T-helper 9 cell (primary cell): Measurements from ENCODE around the gene TAF8.
"Not testable (repeated sequence)": the region's sequence is repeated elsewhere in the genome, so short reads cannot be mapped to it uniquely, and the experiment has no call there.

Experiments used
- DNase-seq: peaks from one replicate; pipeline ENCODE4 v3.0.0-alpha.2; 2020

The TAF8 gene

DNA sequence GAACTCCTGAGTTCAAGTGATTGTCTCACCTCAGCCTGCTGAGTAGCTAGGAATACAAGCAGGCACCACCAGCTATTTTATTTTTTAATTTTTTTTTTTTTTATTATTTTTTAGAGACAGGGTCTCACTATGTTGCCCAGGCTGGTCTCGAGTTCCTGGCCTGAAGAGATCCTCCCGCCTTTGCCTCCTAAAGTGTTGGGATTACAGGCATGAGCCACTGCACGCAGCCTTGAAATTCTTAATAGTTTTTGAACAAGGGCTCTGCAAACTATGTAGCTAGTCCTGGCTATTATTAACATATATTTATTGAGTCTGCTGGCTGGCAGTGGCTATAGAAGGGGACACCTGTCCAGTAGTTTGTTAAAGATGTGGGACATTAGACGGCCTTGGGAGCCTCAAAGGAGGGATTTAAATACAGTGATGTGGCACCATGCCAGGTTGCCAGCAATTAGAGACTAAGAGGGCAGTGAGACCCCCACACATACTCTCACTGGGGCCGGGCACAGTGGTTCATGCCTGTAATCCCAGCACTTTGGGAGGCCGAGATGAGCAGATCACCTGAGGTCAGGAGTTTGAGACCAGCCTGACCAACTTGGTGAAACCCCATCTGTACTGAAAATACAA, 21.1 kb upstream of the TAF8 start:
- no peak for DNase-seq

DNA sequence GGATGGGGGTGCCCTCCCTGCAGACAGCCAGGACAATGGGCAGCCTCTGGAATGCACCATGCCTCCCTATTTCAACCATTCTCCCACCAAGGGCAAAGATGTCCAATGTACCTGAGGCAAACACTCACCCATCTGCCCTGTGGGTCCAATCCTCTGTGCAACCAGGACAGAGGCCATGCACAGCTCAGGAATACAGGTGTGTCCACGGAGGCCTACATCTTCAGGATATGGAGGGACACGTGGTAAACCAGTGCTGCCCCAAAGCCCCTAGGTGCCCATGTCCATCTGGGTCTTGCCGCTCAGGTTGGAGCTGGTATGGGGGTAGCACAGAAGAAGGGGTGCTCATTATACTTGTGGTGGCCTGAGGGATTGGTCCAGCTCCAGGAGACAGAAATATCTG, 20.4 kb upstream of the TAF8 start:
- DNase-seq: no peak

DNA sequence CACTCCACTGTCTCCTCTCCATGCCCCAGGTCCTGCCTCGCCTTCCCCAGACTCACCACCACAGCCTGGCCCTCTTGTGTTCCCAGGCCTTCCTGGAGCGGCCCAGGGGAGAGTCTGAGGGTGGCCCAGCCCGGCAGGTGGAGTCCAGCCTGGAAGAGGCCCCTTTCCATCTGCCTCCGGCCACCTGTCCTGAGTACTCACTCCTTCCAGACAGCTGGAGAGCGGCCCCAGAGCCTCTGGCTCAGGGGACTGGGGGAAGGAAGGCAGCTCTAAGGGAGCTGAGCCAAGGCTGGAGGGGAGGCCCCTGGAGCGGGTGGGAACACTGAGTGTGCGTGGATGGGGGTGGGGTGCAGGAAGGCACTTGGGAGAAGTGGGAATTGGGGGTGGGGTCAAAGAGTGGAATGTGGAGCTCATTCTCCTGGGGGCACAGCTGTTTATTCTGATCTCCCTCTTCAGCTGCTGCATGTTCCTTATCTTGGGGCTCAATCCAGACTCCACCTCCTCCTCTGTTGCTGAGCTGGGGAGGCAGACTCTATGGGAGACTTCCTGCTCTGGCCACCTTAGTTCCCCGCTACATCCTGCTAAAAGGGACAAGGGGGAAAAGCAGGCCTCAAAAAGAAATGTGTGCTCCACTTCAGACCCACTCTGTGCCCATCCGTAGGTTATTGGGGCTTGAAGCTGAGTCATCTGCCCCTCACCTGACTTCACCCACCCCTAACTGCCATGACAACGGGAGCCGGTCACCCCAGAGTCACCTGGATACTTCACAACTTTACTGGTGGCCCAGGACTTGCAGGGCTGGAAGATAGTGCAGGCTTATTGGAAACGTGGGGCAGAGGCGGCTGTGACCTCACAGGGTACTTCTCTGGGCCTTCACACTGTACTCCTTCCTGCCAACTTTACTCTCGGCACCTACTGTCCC, 19.5 kb upstream of the TAF8 start:
- no peak for DNase-seq

DNA sequence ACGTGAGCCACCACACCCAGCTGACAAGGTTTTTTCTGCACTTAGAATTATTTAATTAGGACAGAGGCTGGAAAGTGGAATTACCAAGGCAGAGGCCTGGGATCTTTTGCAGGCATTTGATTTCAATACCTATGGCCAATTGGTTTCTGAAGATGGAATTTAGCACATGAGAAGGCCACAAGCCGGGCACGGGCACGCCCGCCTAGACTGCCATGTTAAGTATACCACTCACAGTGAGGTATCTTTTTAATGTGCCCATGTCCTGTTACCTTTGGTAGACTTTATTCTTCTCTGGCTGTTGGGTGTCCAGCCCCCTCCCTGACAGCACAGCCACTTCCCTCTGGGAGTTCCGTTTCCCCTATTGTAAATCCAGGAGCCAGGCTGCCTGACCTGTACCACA, 18.0 kb upstream of the TAF8 start:
- DNase-seq: no peak

DNA sequence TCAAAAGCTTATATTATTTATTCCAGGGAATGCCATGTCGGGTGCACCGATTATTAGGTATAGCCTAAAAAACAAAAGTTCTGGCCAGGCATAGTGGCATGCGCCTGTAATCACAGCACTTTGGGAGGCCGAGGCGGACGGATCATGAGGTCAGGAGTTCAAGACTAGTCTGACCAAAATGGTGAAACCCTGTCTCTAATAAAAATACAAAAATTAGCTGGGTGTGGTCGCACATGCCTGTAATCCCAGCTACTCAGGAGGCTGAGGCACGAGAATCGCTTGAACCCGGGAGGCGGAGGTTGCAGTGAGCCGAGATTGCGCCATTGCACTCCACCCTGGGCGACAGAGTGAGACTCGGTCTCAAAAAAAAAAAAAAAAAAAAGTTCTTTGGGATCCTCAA, 12.7 kb upstream of the TAF8 start:
- DNase-seq: not testable (repeated sequence)

DNA sequence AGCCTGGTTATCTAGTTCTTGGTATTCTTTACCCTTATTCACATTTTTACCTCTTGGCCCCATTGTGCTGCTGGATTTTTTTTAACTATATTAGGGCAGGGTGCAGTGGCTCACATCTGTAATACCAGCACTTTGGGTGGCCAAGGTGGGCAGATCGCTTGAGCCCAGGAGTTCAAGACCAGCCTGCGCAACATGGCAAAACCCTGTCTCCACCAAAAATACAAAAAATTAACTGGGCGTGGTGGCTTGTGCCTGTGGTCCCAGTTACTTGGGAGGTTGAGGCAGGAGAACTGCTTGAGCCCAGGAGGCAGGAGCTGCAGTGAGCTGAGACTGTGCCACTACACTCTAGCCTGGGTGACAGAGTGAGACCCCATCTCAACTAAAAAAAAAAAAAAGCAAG, 12.2 kb upstream of the TAF8 start:
- DNase-seq: no peak

DNA sequence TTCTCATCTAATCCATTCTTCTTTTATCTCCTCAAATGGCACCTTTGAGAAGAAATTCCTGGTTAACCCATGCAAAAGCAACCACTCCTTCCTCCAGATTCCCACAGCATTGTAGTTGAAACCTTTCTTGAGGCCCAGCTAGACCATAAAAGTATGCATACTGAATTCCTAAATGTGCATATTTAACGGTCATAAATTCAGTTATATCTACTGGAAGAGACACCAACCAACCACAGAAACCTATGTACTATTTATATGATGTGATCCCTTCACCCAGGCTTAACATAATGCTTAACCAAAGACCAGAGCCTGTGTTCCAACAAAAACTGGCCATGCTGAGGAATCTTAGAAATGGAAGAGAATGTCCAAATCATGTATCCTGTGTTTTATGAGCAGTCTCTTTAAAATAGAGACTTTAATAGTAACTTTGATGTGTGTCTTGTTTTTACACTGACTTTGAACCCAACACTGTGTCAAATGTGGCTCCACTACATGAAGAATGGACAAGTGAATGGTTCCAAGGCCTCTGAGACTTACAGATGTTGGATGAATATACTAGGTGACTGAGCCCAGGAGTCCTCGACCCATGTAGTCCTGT, 11.4 kb upstream of the TAF8 start:
- no peak for DNase-seq

DNA sequence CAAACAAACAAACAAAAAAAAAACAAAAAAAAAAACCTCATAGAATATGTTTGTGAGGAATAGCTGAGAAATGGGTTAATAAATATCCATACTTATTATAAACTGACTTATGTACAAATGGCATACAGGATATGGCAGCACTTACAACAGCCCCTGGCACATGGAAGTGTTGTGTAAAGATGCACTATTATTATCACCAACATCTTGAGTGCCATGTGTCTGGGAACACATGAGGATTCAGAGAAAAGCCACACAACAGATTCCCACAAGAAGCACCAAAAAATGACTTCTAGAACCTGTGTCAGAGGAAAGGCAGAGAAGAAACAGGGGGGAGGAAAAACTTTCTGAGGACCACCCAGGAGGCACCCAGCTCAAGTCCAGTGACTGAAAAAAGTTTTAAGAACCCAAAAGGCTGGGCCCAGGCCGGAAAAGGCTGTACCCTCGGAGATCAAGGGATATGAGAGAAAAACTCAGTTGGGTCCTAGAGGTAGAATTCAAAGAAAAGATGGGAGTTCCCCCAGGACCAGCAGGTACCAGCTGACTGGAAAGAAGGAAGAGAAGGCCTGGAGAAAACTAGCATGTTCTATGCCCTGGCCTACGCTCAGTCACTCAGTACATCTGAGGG, 9.4 kb upstream of the TAF8 start:
- no peak for DNase-seq

DNA sequence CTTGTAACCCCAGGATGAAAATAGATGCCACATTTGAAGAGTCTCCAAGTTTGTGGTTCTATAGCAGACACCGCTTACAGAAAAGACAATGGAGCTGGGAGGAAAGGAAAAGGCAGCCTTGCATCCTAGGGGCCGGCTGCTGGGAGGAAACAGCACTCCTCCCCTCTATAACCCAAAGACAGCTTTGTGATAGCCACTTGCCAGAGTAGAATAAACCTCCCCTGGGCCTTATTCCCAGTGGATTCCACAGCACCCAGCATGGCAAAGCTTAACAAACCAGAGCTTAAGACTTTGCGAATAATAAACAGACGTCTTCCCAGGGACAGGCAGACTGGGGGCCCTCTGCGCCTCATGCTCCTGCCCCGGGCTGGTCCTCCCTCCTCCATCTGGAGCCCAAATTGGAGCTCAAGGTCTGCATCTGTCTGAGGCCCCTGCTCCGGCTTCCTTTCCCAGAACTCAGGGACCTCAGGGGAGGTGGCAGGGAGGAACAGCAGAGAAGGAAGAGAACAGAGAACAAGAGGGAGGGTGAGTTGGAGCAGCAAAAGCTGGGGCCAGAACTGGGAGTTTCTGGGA, 8.8 kb upstream of the TAF8 start:
- no peak for DNase-seq

DNA sequence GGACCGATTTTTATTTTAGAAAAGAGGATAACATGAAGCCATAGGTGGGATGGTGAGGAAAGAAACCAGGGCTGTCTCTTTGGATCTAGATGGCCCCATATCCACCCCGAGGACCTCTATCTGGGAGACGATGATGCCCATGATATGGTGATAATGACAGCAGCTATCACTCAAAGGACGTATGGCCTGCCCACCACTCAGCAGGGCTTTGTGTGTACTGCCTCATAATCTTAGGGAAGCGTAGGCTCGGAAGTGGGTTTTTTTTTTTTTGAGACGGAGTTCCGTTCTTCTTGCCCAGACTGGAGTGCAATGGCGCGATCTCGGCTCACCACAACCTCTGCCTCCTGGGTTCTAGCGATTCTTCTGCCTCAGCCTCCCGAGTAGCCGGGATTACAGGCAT, 8.2 kb upstream of the TAF8 start:
- DNase-seq: no peak

DNA sequence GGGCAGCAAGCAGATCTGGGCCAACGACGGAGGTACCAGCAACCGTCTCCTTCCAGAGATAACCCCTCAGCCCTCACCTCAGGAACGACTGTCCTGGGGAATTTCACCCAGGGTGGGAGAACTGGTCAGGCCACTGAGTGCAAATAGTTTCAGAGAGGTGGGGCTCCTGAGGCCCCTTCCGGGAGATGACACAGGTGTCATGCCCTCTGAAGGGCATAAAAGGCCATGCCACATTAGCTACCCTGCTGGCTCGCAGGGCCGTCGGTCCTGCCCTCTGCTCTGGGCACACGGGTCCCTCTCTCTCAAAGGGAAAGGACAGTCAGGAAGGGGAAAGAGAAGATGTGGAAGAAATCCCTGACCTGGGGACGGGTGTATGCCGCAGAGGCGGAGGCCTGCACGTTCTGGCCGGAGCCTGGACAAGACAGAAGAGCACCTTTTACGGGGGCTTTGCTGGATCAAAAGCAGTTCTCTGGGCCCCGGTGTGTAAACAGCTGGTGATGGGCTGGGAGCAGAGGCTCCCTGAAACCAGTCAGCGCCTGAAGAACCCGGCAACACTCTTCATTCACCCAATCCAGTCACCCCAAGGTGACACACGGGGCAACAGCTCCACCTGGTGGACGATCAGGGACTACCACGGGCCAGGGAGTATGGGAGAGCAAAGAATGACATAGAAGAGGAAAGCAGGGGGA, 6.4 kb upstream of the TAF8 start:
- DNase-seq: peak; percentile 97

DNA sequence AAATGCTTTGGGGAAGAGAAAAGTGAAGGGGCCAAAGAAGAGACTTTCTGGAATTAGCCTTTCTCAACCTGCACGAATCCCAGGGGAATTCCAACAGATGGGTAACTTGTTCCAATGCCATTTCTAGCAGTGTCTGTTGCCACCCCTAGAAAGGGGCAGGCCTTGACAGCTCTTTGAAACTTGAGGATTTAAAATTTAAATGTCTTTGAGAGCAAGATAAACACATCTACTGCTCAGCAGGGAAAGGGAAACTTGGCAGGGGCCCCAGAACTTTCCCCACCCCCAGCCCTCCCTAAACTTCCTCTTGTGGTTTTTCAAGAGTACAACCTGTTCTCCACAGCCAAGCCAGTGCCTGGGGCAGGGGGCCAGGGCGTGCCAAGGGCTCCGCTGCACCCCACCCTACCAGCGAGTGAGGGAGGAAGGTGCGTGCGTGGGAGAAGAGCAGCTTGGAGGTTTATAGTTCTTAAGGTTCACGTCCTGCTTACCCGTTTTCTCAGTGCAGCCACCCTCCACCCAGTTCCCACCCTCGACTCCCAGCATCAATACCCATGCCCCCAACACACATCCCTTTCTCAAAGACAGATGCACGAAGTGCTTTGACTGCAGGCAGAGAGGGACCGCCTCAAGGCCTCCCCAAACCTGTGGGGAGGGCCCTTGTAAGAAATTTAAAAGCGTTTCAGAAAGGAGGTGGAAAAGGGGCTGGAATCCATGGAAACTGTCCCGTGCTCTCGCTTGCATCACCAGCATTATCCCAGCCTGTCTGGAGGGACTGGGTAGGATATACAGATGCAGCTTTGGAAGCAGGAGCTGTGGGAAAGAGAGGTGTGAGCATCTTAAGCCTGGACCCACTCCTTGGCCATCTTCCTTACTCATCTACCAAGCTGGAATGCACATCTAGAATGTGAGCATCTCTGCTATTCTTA, 4.5 kb upstream of the TAF8 start:
- peak; percentile 62 for DNase-seq

DNA sequence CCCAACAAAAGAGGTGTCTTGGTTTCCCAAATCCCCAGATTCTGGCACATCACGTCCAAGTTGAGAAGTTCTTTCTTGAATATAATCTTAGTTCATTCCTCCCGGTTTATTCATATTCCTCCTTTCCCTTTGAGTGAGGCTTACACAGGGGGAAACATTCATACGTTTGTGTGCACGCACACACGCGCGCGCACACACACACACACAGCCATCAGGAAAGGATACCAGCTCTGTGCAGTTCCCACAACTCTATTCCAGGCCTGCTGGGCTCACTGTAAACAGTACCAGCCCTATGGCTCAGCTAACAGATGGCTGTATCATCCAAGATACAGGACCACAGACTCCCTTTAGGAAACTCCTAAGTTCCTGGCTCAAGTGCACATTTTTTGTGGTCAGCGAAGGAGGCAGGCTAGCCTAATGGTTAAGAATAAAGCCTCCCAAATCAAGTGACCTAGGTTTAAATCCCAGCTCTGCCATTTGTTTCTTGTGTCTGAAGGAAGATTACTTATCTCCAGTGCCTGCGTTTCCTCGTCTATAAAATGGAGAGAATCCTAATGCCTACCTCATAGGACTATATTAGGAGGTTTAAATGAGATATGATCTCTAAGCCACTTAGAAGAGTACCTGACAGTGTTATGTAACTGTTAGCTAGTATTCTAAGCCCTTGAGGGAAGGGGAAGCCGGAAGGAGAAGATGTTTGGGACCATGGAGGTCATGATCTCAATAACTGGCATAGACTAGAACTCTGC, 3.7 kb upstream of the TAF8 start:
- no peak for DNase-seq

DNA sequence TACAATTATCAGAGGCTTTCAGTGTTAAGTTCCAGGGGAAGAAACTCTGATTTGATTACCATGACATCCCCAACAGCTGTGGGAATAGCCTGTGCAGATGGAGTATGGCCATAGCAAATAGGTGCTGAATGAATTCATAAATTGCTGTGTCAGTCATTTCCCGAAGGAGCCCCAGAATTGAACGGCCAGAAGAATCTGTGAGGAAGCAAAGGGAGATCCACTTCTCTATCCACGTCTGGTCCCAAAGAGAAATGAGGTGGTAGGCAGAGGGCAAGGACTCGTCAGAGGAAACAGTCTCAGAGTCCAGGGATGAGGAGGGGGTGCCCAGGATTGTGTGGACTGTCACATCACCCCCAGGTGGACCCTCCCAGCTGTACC, 3.1 kb upstream of the TAF8 start:
- DNase-seq: no peak

DNA sequence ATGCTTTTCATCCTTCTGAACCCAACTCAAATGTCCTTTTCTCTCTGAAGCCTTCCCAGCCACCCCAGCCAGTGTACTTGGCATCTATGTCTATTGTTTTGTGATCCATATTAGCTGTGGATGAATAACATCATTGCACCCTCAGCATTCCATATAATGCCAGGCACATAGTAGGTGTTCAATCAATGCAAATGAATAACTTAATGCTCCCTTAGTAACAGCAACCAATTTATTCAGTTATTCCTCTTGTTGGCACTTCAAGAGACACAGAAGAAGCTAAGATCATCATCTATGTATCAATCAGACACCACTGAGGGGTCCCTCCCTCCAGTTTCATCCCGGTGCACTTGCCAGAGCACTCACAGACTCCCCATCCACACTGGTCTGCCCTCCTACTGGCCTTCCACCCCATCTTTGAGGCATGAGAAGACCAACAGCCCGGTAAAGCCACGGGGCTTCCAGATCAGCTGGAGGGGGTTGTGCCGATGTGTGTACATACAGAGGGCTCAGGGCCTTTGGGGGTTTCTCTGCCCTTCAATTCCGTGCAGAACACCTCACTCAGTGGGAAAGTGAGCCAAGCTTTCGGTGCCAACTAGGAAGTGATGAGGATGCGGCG, 2.4 kb upstream of the TAF8 start:
- no peak for DNase-seq

DNA sequence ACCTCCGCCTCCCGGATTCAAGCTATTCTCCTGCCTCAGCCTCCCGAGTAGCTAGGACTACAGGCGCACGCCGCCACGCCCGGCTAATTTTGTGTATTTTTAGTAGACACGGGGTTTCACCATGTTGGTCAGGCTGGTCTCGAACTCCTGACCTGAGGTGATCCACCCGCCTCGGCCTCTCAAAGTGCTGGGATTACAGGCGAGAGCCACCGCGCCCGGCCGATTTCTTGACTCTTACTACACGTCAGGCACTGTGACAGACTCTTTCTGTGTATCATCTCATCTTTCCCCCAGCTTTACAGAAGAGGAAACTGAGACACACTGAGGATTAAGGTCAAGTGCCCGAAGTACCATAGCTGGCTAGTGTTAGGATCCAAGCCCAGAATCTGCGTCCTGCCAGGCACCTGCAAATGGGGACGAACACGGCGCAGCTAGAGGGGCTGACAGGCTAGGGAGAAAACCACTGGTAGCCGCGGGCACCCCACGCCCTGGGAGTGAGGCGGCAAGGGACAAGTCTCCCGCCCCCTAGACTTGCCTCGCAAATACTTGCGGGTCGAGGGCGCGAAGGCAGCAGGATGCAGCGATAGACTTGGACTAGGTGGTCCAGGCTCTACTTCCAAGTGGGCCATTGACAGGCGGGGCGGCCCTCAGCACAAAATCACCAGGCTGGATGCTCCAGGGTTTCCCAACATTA, 1.1 kb upstream of the TAF8 start:
- no peak for DNase-seq

DNA sequence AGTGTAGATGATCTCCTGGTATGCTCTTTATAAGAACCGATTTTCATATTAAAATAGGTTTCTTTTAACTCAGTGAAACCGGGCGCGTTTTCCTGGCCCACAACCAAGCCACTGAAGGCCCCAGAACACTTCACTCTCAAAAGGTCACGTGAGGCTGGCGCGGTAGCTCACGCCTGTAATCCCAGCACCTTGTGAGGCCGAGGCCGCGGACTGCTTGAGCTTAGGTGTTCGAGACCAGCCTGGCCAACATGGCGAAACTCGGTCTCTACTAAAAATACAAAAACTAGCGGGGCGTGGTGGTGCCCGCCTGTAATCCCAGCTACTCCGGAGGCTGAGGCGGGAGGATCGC, 402 bp upstream of the TAF8 start:
- DNase-seq: peak; percentile 38

DNA sequence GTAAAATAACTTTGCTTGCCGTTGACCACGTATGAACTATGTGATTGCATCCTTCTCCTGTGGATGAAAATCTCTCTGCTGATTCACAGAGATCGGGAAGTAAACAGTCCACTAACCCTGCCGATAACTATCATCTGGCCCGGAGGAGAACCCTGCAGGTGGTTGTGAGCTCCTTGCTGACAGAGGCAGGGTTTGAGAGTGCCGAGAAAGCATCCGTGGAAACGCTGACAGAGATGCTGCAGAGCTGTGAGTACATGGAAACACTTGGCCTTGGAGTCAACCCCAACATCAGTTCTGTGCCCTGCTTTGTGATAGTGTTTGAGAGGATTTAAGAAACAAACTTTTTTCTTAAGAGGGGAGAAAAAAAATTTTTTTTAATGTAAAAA, 937 bp downstream of the TAF8 start:
- no peak for DNase-seq

DNA sequence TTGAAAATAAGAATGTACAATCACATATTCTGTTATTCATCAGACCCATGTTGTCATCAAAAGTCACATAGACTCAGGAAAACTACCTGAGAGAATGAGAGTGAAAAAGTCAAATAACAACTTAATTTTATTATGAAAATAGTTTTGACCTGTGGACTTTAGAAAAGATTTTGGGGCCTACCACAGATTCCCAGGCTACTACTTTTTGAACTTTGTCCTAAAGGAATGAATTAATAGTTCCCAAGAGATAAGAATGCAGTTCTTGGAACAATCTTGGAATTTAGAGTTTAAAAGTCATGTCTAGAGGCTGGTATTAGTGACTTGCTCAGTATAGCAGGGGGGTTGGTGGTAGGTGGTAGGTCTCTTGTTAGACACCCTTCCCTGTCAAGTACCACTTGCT, 3.3 kb downstream of the TAF8 start:
- no peak for DNase-seq

DNA sequence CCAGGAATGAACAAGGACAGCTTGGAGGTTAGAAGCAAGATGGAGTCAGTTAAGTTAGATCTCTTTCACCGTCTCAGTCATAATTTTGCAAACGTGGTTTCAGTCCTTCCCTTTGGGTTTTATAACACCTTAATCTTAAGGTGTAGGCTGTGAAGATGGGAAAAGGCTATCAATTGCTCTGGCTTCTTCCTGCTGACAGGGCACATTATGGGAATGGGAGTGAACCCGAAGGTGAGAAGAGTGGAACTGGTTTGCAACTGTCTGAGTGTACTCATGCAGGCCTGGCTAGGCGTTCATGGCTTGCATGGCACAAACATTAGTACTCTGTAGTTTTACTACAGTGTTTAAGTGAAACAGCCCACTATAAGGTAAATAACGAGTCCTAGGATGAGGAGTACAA, 9.4 kb downstream of the TAF8 start:
- DNase-seq: no peak
